RWPE1 (cell line): ENCODE results near the gene IGF2BP2.
A peak's percentile ranks its signal among the peaks of the same experiment; 100 is the strongest.

ENCODE experiments used
- CTCF ChIA-PET: fragments of 350-600 bp; sonication (Branson Sonifier 250); formaldehyde crosslinking; extraction: SDS; loops from one replicate; lab custom pipeline; 2021; lab: Yijun Ruan, JAX
- POLR2A ChIA-PET: fragments of 400-600 bp; formaldehyde crosslinking; extraction: SDS; loops from one replicate; lab custom pipeline; 2020; ENCODE audit warnings: antibody characterized with exemption; ENCODE audit not compliant: low non-redundant PET; lab: Yijun Ruan, JAX
- DNase-seq: peaks from one replicate; pipeline ENCODE4 v3.0.0; 2012; ENCODE audit warnings: low spot score
- H3K27ac ChIP-seq: fragments of 450-650 bp; 2 replicates; pipeline ENCODE4 v1.5.1; 2017
- TF ChIP-seq, protein P1 (sequence below): fragments of 450-650 bp; conservative IDR thresholded peaks from 2 replicates; pipeline ENCODE4 v1.5.1; 2017; ENCODE audit warnings: low read depth, mild to moderate bottlenecking

The IGF2BP2 gene

DNA sequence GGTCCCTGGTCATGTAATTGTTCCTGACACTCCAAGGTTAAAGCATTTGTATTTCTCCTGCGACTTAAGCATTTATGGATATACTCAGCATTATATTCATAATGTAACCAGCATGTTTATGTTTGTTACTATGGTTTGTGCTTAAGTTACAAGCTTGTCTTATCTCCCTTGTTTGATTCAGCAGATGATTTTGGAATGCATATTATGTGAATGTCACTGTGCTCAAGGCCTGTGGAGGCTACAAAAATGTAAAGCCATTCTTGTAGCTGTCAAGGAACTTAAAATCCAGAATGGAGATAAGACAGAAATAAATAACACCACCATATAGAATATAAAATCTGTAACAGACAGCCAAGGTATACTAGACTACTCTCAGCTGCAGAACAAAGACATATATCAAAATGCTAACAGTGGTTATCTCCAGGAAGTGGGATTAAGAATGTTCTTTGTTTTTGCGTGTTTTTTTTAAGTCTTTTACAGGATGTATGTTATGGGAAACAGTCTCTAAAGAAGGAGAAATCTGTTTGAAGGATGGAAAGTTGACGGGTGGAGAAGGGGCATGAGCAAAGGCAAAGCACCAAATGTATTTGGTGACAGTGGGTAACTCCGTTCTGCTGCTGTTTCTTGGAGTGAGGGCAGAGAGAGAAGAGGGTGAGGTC, 61.4 kb downstream of the IGF2BP2 start:
- ChIA-PET POLR2A (no interaction called here), CTCF (interaction anchor here (0.6 kb wide), 1 partner anchor 228 kb away, joined by 3 read pairs; no protein-coding TSS in a partner anchor)
- TF ChIP-seq, protein P1, sequence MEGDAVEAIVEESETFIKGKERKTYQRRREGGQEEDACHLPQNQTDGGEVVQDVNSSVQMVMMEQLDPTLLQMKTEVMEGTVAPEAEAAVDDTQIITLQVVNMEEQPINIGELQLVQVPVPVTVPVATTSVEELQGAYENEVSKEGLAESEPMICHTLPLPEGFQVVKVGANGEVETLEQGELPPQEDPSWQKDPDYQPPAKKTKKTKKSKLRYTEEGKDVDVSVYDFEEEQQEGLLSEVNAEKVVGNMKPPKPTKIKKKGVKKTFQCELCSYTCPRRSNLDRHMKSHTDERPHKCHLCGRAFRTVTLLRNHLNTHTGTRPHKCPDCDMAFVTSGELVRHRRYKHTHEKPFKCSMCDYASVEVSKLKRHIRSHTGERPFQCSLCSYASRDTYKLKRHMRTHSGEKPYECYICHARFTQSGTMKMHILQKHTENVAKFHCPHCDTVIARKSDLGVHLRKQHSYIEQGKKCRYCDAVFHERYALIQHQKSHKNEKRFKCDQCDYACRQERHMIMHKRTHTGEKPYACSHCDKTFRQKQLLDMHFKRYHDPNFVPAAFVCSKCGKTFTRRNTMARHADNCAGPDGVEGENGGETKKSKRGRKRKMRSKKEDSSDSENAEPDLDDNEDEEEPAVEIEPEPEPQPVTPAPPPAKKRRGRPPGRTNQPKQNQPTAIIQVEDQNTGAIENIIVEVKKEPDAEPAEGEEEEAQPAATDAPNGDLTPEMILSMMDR, result no peak
- no peak for DNase-seq
- H3K27ac ChIP-seq, result no peak overlapping the region

DNA sequence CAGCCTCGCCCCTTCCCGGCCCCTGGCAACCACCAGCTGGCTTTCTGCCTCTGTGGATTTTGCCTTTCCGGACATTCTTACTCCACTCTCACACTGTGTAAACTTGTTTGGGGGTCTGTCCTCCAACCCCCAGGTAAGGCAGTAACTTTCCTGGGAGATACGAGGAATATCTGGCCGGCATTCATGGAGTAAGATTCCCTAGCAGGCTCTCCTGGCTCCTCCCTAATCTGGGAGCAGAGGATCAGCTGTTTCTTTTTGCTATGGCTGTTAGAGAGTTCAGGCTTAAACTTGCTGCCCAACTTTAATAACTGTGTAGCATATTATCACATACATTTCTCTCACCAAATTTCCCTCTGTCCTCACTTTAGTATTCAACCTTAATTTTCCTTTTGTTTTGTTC, 64.3 kb downstream of the IGF2BP2 start:
- ChIA-PET CTCF (interaction anchor here (0.6 to 1.8 kb wide), 2 partner anchors 8 to 83 kb away, joined by 3 to 7 read pairs; no protein-coding TSS in a partner anchor), POLR2A (no interaction called here)
- peak overlapping the region; percentile 58 for H3K27ac ChIP-seq
- DNase-seq, result no peak
- TF ChIP-seq, protein P1, result no peak

DNA sequence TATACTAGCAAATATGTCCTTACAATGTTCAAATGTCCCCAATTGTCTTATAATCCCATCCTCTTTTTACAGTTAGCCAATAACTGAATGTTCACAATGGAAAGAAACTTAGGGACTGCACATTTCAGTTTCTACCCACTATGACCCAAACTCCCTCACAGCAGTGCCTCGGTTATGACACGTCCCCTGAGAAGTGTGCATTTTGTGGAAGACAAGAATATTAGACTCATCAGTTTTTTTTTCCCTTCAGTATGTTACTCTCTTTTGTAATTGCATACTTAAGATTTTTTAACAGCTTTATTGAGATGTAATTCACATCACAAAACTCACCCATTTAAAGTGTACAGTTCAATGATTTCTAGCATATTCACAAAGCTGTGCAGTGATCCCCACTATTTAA, 64.8 kb downstream of the IGF2BP2 start:
- ChIA-PET CTCF (interaction anchor here (0.6 to 1.8 kb wide), 2 partner anchors 8 to 82 kb away, joined by 3 to 7 read pairs; no protein-coding TSS in a partner anchor), POLR2A (no interaction called here)
- peak overlapping the region; percentile 58 for H3K27ac ChIP-seq
- DNase-seq, result no peak
- TF ChIP-seq, protein P1, result no peak

DNA sequence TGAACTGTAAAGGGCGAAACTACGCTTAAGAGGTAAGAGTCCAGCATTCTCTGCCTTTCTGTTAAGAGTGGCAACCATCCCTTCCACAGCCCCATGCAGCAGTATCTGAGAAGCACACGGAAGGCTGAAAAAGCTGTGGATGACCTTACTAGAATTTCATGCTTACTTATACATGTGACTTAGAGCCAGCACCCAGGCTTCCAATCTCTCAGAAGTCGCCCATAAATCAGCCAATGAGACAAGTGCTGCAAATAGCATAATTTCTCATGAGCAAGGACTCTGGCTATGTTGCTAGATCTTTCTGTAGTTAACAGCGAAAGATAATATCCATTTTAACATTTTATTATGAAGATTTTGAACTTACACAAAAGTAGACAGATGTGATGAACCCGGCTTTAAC, 65.3 kb downstream of the IGF2BP2 start:
- ChIA-PET CTCF (interaction anchor here (1.8 kb wide), 1 partner anchor 9 kb away, joined by 7 read pairs; no protein-coding TSS in a partner anchor), POLR2A (no interaction called here)
- DNase-seq, result no peak
- TF ChIP-seq, protein P1, result no peak
- no peak overlapping the region for H3K27ac ChIP-seq

DNA sequence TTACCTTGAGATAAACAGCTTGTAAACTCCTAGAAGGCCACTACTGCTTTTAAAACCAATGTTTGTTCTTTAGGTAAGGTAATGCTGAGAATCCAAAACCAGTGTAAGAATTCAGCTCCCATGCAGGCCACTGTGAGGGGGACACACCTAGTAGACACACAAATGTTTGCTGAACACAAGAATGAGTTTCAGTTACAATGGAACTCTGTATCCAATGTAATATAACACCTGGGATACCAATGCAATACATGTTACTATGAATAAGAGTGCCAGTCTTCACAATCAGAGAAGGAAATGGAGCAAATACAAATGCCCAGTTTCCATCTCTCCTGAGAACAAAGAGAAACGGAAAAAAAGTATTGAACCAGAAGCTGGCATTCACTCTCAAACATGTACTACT, 65.9 kb downstream of the IGF2BP2 start:
- TF ChIP-seq, protein P1, result no peak
- no peak overlapping the region for H3K27ac ChIP-seq
- POLR2A ChIA-PET, result no interaction called here
- no peak for DNase-seq
- CTCF ChIA-PET, result interaction anchor here (0.6 to 1.8 kb wide), 3 partner anchors 10 to 45 kb away, joined by 3 to 7 read pairs (median 6); no protein-coding TSS in a partner anchor

DNA sequence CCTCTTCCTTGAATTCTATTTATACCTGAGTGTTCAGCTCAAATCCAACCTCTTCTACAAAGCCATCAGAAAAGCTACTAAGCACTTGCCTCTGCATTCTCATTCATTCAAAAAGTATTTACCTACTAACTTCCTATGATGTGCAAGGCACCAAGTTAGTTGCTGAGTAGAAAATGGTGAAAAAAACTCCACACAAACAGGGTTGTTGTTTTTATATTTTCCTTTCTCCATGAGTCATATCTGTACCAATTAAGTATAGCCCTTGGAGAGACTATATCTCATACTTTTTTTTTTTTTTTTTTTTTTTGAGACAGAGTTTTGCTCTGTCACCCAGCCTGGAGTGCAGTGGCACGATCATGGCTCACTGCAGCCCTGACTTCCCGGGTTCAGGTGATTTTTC, 67.7 kb downstream of the IGF2BP2 start:
- ChIA-PET CTCF (interaction anchor here (0.6 to 0.7 kb wide), 3 partner anchors 10 to 346 kb away, joined by 3 to 4 read pairs (median 3); no protein-coding TSS in a partner anchor), POLR2A (no interaction called here)
- TF ChIP-seq, protein P1, result no peak
- DNase-seq, result no peak
- H3K27ac ChIP-seq, result no peak overlapping the region
